Measurements from ENCODE around the gene CYFIP2. TPM values are rescaled to one million over a fixed set of nuclear protein-coding genes. Genes with fewer than 3 reads are reported as not detected.
A peak's percentile ranks its signal among the peaks of the same experiment; 100 is the strongest.

CYFIP2 gene
- total and polyA plus RNA-seq, 4 experiments from 2014 or later: 317 to 516 (median 379) TPM

DNA sequence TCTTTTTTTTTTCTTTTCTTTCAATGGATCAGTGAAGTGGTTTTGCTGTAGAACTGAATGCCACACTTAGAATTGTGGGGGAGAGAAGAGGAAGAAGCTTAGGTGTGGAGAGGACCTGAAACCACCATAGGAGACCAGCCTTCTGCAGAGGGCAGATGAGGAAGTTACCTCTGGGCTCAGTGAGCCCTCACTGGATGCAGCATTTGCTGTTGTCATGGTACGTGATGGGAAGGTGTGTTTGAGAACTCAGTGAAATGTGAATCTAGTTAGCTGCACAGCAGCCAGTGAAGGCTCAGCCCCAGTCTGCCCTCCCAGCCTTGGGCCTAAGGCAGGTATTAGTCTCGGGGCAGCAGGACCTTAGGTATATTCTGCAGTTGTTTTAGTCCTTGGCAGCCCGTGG, 17.5 kb downstream of the CYFIP2 start:
- intact Hi-C loops (cut with micrococcal nuclease): loop anchor here (2.0 to 5.0 kb wide), 2 partner anchors 17 to 36 kb away; partner anchors contain the start of gene CYFIP2
- Histone ChIP-seq H3K9me3 (ENCODE audit: control insufficient read depth in 1 of 2, low read length in 2 of 2) (no peaks in the 10 kb centered on the region), H3K4me3 (ENCODE audit: low read length in 2 of 2) (no peak overlapping the region), H3K27me3 (ENCODE audit: insufficient read depth, low read length) (no peaks in the 10 kb centered on the region), H3K36me3 (ENCODE audit: insufficient read depth, low read length) (peaks cover 31% of the 10 kb centered on the region), H3K27ac (ENCODE audit: low read depth, low read length) (no peak overlapping the region), H3K4me1 (ENCODE audit: insufficient read depth, low read length) (peaks cover 88% of the 10 kb centered on the region)
- H3K4me1 Mint-ChIP-seq: peaks cover 61 to 85% (median 68%) of the 10 kb centered on the region in 4 donors
- H3K36me3 Mint-ChIP-seq: peaks cover 32 to 45% of the 10 kb centered on the region in 2 donors
- ChIA-PET POLR2A (ENCODE audit: partially characterized antibody) (interaction anchor here (0.6 to 9.2 kb wide), 9 partner anchors 11 to 238 kb away, joined by 3 to 80 read pairs (median 4); partner anchors contain the start of gene MED7), CTCF (ENCODE audit: partially characterized antibody) (interaction anchor here (1.0 to 2.2 kb wide), 4 partner anchors 16 to 134 kb away, joined by 3 to 7 read pairs (median 4); no protein-coding TSS in a partner anchor)
- H3K27ac Mint-ChIP-seq: peak overlapping the region; percentile 33 to 91 (median 78)
- H3K27me3 Mint-ChIP-seq: no peaks in the 10 kb centered on the region
- DNase-seq: peak in 1 of 5 donors; percentile 32
- H3K4me3 Mint-ChIP-seq: peak overlapping the region in 7 of 8 donors; percentile 1 to 55 (median 46)
- peaks cover 0 to 4% (median 0%) of the 10 kb centered on the region in 8 donors for H3K9me3 Mint-ChIP-seq

DNA sequence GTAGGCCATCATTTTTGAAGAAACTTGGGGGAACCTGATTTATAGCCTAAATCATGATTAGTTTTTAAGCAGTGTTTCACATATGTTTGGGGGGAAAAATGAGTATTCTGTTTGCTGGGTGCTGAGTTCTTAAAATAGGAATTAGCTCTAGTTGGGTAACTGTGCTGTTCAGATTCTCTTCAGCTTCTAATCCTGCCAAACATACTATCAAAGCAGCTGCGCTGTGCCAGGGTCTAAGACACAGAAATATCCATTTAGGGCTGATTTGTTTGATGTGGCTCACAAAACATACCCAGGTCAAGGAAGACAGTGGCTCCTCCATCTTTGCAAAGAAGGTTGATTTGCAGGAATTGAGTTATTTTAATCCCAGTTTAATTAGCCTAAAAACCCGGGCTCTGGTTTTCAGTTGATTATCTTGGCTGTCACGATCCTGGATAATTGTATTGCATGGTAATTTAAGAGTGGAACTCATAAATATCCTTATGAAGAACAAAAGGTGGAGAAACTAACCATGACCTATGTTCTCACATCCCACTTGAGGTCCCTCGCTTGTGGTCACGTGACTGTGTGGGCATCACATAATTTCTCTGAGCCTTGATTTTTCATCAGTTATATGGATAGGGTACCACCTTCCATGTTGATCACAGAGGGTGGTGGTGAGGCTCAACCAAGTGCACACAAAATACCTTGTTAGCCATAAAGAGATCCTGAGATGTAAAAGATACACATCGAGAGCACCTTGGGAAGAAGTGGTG, 18.7 kb downstream of the CYFIP2 start:
- H3K27me3 ChIP-seq (ENCODE audit: insufficient read depth, low read length): no peaks in the 10 kb centered on the region
- ChIA-PET POLR2A (ENCODE audit: partially characterized antibody) (interaction anchor here (1.5 to 9.2 kb wide), 4 partner anchors 12 to 142 kb away, joined by 4 to 80 read pairs (median 8); partner anchors contain the start of gene MED7), CTCF (ENCODE audit: partially characterized antibody) (interaction anchor here (0.7 to 2.2 kb wide), 5 partner anchors 17 to 137 kb away, joined by 3 to 7 read pairs (median 3); no protein-coding TSS in a partner anchor)
- Mint-ChIP-seq H3K27ac (peak overlapping the region in 3 of 7 donors; percentile 22 to 49 (median 45)), H3K27me3 (no peaks in the 10 kb centered on the region), H3K4me1 (peaks cover 58 to 86% (median 66%) of the 10 kb centered on the region in 4 donors), H3K9me3 (peaks cover 0 to 4% (median 0%) of the 10 kb centered on the region in 8 donors), H3K4me3 (no peak overlapping the region), H3K36me3 (peaks cover 42 to 54% of the 10 kb centered on the region in 2 donors)
- H3K4me1 ChIP-seq (ENCODE audit: insufficient read depth, low read length): peaks cover 85% of the 10 kb centered on the region
- intact Hi-C loops (cut with micrococcal nuclease): loop anchor here (5.0 kb wide), 1 partner anchor 37 kb away; no protein-coding TSS in a partner anchor
- no peak overlapping the region for H3K4me3 ChIP-seq (ENCODE audit: low read length in 2 of 2)
- no peaks in the 10 kb centered on the region for H3K9me3 ChIP-seq (ENCODE audit: control insufficient read depth in 1 of 2, low read length in 2 of 2)
- DNase-seq: no peak
- H3K27ac ChIP-seq (ENCODE audit: low read depth, low read length): no peak overlapping the region
- peaks cover 42% of the 10 kb centered on the region for H3K36me3 ChIP-seq (ENCODE audit: insufficient read depth, low read length)

GRCh38 chr5:157285310-157286035, 19.6 kb downstream of the CYFIP2 start:
- peaks cover 82% of the 10 kb centered on the region for H3K4me1 ChIP-seq (ENCODE audit: insufficient read depth, low read length)

DNA sequence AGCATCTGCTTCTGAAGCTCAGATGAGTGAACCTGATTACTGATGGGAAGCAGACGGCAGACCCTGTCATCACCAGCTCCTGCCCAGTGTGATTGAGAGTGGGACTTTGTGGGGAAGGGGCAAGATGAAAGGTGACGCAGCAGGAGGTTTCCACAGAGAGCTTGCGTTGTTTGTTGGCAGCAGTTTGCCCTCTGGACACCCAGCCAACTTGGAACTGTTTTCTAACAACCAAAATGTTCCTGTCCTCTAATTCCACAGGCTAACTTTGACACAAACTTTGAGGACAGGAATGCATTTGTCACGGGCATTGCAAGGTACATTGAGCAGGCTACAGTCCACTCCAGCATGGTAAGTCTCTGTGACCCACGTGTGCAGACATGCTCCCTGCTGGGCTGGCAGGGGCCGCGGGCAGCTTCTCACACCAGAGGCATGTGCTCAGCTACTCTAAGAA, 20.9 kb downstream of the CYFIP2 start:
- ChIA-PET POLR2A (ENCODE audit: partially characterized antibody) (interaction anchor here (1.0 to 9.2 kb wide), 8 partner anchors 12 to 36 kb away, joined by 3 to 80 read pairs (median 4); no protein-coding TSS in a partner anchor), CTCF (ENCODE audit: partially characterized antibody) (interaction anchor here (0.8 to 2.0 kb wide), 7 partner anchors 9 to 138 kb away, joined by 3 to 10 read pairs (median 4); no protein-coding TSS in a partner anchor)
- peaks cover 0 to 2% (median 0%) of the 10 kb centered on the region in 8 donors for H3K9me3 Mint-ChIP-seq
- Histone ChIP-seq H3K27me3 (ENCODE audit: insufficient read depth, low read length) (no peaks in the 10 kb centered on the region), H3K36me3 (ENCODE audit: insufficient read depth, low read length) (peaks cover 60% of the 10 kb centered on the region), H3K27ac (ENCODE audit: low read depth, low read length) (no peak overlapping the region), H3K9me3 (ENCODE audit: control insufficient read depth in 1 of 2, low read length in 2 of 2) (no peaks in the 10 kb centered on the region), H3K4me1 (ENCODE audit: insufficient read depth, low read length) (peaks cover 70% of the 10 kb centered on the region), H3K4me3 (ENCODE audit: low read length in 2 of 2) (no peak overlapping the region)
- peak overlapping the region in 3 of 7 donors; percentile 7 to 37 (median 8) for H3K27ac Mint-ChIP-seq
- H3K4me1 Mint-ChIP-seq: peaks cover 49 to 86% (median 58%) of the 10 kb centered on the region in 4 donors
- no peak overlapping the region for H3K4me3 Mint-ChIP-seq
- H3K36me3 Mint-ChIP-seq: peaks cover 55 to 67% of the 10 kb centered on the region in 2 donors
- no peaks in the 10 kb centered on the region for H3K27me3 Mint-ChIP-seq
- intact Hi-C loops (cut with micrococcal nuclease): no loop called here
- no peak for DNase-seq

More at GRCh38 chr5:157285310-157286035, 19.6 kb downstream of the CYFIP2 start:
- Mint-ChIP-seq H3K4me1 (peaks cover 56 to 86% (median 63%) of the 10 kb centered on the region in 4 donors), H3K4me3 (no peak overlapping the region), H3K9me3 (peaks cover 0 to 4% (median 0%) of the 10 kb centered on the region in 8 donors), H3K27ac (peak overlapping the region in 3 of 7 donors; percentile 37 to 87 (median 54)), H3K36me3 (peaks cover 46 to 60% of the 10 kb centered on the region in 2 donors), H3K27me3 (no peaks in the 10 kb centered on the region)
- H3K27ac ChIP-seq (ENCODE audit: low read depth, low read length): no peak overlapping the region
- intact Hi-C loops (cut with micrococcal nuclease): no loop called here
- H3K9me3 ChIP-seq (ENCODE audit: control insufficient read depth in 1 of 2, low read length in 2 of 2): no peaks in the 10 kb centered on the region
- ChIA-PET CTCF (ENCODE audit: partially characterized antibody) (interaction anchor here (0.7 to 1.6 kb wide), 5 partner anchors 12 to 192 kb away, joined by 3 read pairs; no protein-coding TSS in a partner anchor), POLR2A (ENCODE audit: partially characterized antibody) (interaction anchor here (0.7 to 9.2 kb wide), 5 partner anchors 13 to 143 kb away, joined by 3 to 80 read pairs (median 4); partner anchors contain the start of gene MED7)
- no peak overlapping the region for H3K4me3 ChIP-seq (ENCODE audit: low read length in 2 of 2)
- H3K27me3 ChIP-seq (ENCODE audit: insufficient read depth, low read length): no peaks in the 10 kb centered on the region
- DNase-seq: no peak
- H3K36me3 ChIP-seq (ENCODE audit: insufficient read depth, low read length): peaks cover 49% of the 10 kb centered on the region

DNA sequence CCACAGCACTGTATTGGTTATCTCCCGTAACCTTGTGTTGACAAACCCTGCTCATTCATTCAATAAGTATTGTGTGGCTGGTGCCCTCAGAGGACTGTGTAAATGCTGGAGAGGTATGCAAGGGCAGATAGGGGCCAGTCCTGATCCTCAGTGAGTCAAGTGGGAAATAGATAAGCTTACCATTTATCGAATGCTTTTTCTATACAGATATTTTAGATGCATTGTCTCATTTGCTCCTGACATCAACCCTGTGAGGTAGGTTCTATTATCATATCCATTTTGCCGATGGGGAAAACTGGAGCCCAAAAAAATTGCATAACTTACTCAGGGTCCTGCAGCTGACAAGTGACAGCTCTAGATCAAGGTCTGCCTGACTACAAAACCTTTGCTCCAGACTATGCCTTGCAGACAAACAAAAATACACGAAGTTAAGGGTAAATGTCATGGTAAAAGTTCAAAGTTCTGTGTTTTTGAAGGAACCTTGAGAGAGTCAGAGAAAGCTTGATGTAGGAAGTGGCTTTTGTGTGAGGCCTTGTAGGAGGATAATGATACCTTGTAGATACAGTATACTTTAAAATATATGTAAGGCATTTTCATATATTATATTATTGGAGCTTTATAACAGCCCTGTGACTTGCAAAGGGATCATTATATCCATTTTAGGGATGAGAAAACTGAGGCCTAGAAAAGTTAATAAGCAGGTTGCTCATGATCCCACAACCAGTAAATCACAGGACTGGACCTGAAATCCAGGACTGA, 22.7 kb downstream of the CYFIP2 start:
- H3K4me3 Mint-ChIP-seq: peak overlapping the region in 3 of 8 donors; percentile 13 to 43 (median 41)
- H3K27me3 Mint-ChIP-seq: no peaks in the 10 kb centered on the region
- DNase-seq: no peak
- ChIA-PET CTCF (ENCODE audit: partially characterized antibody) (interaction anchor here (1.4 to 1.8 kb wide), 3 partner anchors 16 to 25 kb away, joined by 4 to 7 read pairs (median 6); no protein-coding TSS in a partner anchor), POLR2A (ENCODE audit: partially characterized antibody) (interaction anchor here (1.0 to 9.2 kb wide), 7 partner anchors 10 to 146 kb away, joined by 3 to 80 read pairs (median 4); partner anchors contain the start of gene MED7)
- Histone ChIP-seq H3K9me3 (ENCODE audit: control insufficient read depth in 1 of 2, low read length in 2 of 2) (no peaks in the 10 kb centered on the region), H3K36me3 (ENCODE audit: insufficient read depth, low read length) (peaks cover 74% of the 10 kb centered on the region), H3K27ac (ENCODE audit: low read depth, low read length) (peak overlapping the region; percentile 7), H3K27me3 (ENCODE audit: insufficient read depth, low read length) (no peaks in the 10 kb centered on the region), H3K4me3 (ENCODE audit: low read length in 2 of 2) (no peak overlapping the region), H3K4me1 (ENCODE audit: insufficient read depth, low read length) (peaks cover 52% of the 10 kb centered on the region)
- H3K36me3 Mint-ChIP-seq: peaks cover 58 to 75% of the 10 kb centered on the region in 2 donors
- peaks cover 33 to 69% (median 44%) of the 10 kb centered on the region in 4 donors for H3K4me1 Mint-ChIP-seq
- H3K27ac Mint-ChIP-seq: peak overlapping the region; percentile 43 to 86 (median 58)
- no peaks in the 10 kb centered on the region for H3K9me3 Mint-ChIP-seq
- intact Hi-C loops (cut with micrococcal nuclease): no loop called here

All from CD4-positive, alpha-beta memory T cell (primary cell).